ENCODE data around the gene P4HB.

P4HB gene

DNA sequence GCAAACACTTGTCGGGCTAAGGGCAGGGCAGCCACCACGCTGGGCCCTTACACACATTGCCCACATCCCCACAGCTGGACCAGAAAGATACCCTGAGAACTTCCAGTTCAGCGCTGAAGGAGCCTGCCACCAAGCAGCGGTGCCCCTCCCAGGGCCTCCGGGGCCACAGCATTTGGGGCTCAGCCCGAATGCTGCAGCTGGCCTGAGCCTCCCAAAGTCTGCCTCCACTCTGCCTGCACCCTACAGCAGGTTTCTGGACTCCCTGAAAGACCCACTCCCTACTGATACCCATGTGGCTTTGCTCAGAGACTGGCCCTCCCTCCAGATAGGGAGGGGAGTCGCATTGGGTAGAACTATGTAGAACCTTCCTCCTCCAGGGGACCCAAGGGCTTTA is 28.8 kb downstream of the P4HB start:
- TF ChIP-seq, protein P1, sequence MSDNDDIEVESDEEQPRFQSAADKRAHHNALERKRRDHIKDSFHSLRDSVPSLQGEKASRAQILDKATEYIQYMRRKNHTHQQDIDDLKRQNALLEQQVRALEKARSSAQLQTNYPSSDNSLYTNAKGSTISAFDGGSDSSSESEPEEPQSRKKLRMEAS (IDR thresholded peaks at IDR 0.05) = no peak
- TF ChIP-seq, protein P2, sequence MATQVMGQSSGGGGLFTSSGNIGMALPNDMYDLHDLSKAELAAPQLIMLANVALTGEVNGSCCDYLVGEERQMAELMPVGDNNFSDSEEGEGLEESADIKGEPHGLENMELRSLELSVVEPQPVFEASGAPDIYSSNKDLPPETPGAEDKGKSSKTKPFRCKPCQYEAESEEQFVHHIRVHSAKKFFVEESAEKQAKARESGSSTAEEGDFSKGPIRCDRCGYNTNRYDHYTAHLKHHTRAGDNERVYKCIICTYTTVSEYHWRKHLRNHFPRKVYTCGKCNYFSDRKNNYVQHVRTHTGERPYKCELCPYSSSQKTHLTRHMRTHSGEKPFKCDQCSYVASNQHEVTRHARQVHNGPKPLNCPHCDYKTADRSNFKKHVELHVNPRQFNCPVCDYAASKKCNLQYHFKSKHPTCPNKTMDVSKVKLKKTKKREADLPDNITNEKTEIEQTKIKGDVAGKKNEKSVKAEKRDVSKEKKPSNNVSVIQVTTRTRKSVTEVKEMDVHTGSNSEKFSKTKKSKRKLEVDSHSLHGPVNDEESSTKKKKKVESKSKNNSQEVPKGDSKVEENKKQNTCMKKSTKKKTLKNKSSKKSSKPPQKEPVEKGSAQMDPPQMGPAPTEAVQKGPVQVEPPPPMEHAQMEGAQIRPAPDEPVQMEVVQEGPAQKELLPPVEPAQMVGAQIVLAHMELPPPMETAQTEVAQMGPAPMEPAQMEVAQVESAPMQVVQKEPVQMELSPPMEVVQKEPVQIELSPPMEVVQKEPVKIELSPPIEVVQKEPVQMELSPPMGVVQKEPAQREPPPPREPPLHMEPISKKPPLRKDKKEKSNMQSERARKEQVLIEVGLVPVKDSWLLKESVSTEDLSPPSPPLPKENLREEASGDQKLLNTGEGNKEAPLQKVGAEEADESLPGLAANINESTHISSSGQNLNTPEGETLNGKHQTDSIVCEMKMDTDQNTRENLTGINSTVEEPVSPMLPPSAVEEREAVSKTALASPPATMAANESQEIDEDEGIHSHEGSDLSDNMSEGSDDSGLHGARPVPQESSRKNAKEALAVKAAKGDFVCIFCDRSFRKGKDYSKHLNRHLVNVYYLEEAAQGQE (IDR thresholded peaks at IDR 0.05; ENCODE audit: low read depth) = no peak
- TF ChIP-seq, protein P3, sequence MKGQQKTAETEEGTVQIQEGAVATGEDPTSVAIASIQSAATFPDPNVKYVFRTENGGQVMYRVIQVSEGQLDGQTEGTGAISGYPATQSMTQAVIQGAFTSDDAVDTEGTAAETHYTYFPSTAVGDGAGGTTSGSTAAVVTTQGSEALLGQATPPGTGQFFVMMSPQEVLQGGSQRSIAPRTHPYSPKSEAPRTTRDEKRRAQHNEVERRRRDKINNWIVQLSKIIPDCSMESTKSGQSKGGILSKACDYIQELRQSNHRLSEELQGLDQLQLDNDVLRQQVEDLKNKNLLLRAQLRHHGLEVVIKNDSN (IDR thresholded peaks at IDR 0.05) = no peak
- TF ChIP-seq CEBPB (IDR thresholded peaks at IDR 0.05) (no peak), EP300 (IDR thresholded peaks at IDR 0.05; ENCODE audit: borderline replicate concordance) (no peak), TCF12 (IDR thresholded peaks at IDR 0.05; ENCODE audit: low read depth) (no peak), TEAD4 (IDR thresholded peaks at IDR 0.05) (no peak), RAD21 (IDR thresholded peaks at IDR 0.05; ENCODE audit: low read depth) (no peak), EGR1 (IDR thresholded peaks at IDR 0.05) (no peak), FOXM1 (IDR thresholded peaks at IDR 0.05; ENCODE audit: borderline replicate concordance, low read depth) (no peak), ZBTB7A (IDR thresholded peaks at IDR 0.05; ENCODE audit: low read depth) (no peak), YY1 (IDR thresholded peaks at IDR 0.05; ENCODE audit: low read depth) (no peak), CREB1 (IDR thresholded peaks at IDR 0.05; ENCODE audit: low read depth) (no peak), TAF1 (IDR thresholded peaks at IDR 0.05; ENCODE audit: low read depth) (no peak), NFIC (IDR thresholded peaks at IDR 0.05) (no peak)

DNA sequence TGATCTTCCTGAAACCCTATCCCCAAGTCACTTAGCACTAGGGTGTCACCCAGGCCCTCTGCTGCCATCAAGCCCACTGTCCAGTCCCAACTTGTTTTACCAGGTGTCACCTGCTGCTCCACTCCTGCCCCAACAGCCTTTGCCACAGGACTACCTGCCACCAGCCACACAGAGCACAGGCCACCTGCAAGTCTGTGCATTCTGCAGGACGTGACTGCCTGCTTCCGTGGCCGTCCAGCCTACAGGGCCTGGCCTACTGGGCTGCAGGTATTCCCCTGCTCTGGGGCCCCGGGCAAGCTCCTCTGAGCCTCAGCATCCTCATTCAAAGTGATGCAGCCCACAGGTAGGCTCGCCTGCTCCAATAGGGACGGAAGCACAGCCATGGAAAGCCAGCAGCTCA is 30.5 kb downstream of the P4HB start:
- no peak for TF ChIP-seq EGR1 (IDR thresholded peaks at IDR 0.05)
- no peak for TF ChIP-seq TCF12 (IDR thresholded peaks at IDR 0.05; ENCODE audit: low read depth)
- TF ChIP-seq RAD21 (IDR thresholded peaks at IDR 0.05; ENCODE audit: low read depth) = no peak
- no peak for TF ChIP-seq CREB1 (IDR thresholded peaks at IDR 0.05; ENCODE audit: low read depth)
- TF ChIP-seq, protein P2 (IDR thresholded peaks at IDR 0.05; ENCODE audit: low read depth) = no peak
- no peak for TF ChIP-seq NFIC (IDR thresholded peaks at IDR 0.05)
- no peak for TF ChIP-seq EP300 (IDR thresholded peaks at IDR 0.05; ENCODE audit: borderline replicate concordance)
- TF ChIP-seq TAF1 (IDR thresholded peaks at IDR 0.05; ENCODE audit: low read depth) = no peak
- TF ChIP-seq, protein P1 (IDR thresholded peaks at IDR 0.05) = no peak
- TF ChIP-seq TEAD4 (IDR thresholded peaks at IDR 0.05) = no peak
- TF ChIP-seq YY1 (IDR thresholded peaks at IDR 0.05; ENCODE audit: low read depth) = no peak
- TF ChIP-seq FOXM1 (IDR thresholded peaks at IDR 0.05; ENCODE audit: borderline replicate concordance, low read depth) = no peak
- no peak for TF ChIP-seq ZBTB7A (IDR thresholded peaks at IDR 0.05; ENCODE audit: low read depth)
- TF ChIP-seq, protein P3 (IDR thresholded peaks at IDR 0.05) = no peak

DNA sequence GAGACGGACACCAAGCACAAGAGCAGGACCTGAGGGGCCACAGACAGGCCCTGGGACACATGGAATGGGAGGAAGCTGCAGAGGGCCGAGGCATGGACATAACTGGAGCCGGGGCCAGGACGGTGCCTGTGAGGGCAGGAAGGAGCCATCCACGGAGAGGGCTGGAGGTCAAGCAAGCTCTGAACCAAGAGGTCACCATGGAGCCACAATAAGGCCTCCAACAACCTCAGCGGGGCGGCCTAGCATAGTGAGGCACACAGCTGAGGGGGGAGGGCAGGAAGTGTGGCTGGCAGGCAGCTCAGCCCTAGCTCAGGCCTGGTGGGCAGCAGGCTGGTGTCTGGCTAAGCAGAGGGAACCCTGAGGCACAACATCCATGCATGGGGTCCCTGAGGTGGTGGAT is 31.7 kb downstream of the P4HB start:
- no peak for TF ChIP-seq CREB1 (IDR thresholded peaks at IDR 0.05; ENCODE audit: low read depth)
- no peak for TF ChIP-seq EGR1 (IDR thresholded peaks at IDR 0.05)
- TF ChIP-seq TEAD4 (IDR thresholded peaks at IDR 0.05) = no peak
- TF ChIP-seq, protein P3 (IDR thresholded peaks at IDR 0.05) = no peak
- TF ChIP-seq TCF12 (IDR thresholded peaks at IDR 0.05; ENCODE audit: low read depth) = no peak
- TF ChIP-seq RAD21 (IDR thresholded peaks at IDR 0.05; ENCODE audit: low read depth) = no peak
- TF ChIP-seq EP300 (IDR thresholded peaks at IDR 0.05; ENCODE audit: borderline replicate concordance) = no peak
- no peak for TF ChIP-seq FOXM1 (IDR thresholded peaks at IDR 0.05; ENCODE audit: borderline replicate concordance, low read depth)
- TF ChIP-seq, protein P2 (IDR thresholded peaks at IDR 0.05; ENCODE audit: low read depth) = no peak

DNA sequence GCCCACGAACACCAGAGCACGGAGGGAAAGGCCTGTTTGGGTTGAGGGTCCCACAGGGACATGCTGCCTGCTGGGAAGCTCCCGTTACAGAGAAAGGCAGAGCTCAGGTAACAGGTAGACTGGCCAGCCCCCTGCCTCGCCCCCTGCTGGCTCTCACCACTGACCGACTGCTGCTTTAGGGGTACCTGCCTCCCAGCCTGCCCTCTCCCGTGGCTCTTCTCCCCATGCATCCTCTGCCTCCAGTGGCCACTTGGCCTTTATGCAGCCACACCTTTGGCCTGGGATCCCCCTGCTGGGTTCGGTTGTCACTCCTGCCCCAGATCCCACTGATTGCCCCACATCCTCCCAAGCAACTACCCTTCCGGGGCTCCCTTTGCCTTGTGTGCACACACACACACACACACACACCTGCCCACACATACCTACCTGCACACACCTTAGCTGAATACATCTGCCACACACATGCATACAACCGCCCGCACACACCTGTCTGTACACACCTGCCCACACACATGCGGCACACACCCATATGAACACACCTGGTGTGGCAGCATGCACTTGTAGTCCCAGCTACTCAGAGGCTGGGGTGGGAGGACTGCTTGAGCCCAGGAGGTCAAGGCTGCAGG is 34.4 kb downstream of the P4HB start:
- TF ChIP-seq RAD21 (IDR thresholded peaks at IDR 0.05; ENCODE audit: low read depth) (no peak), TCF12 (IDR thresholded peaks at IDR 0.05; ENCODE audit: low read depth) (no peak), FOXM1 (IDR thresholded peaks at IDR 0.05; ENCODE audit: borderline replicate concordance, low read depth) (no peak), ZBTB7A (IDR thresholded peaks at IDR 0.05; ENCODE audit: low read depth) (no peak), CREB1 (IDR thresholded peaks at IDR 0.05; ENCODE audit: low read depth) (no peak), TEAD4 (IDR thresholded peaks at IDR 0.05) (no peak), EP300 (IDR thresholded peaks at IDR 0.05; ENCODE audit: borderline replicate concordance) (no peak)
